Spleen (tissue), 7 donors: ENCODE results near the gene GDPGP1.

Source experiments
- POLR2A ChIP-seq, 3 donors: fragments of 450-650 bp; IDR thresholded peaks; one replicate each; pipeline ENCODE4 v1.5.1; 2017; ENCODE audit warnings: antibody characterized with exemption in 3 of 3, mild to moderate bottlenecking in 1 of 3
- TF ChIP-seq, protein P1 (sequence below), 11 experiments: fragments of 200-600 bp in 7 of 11; fragments of 450-650 bp in 4 of 11; sonication (generic) in 4 of 11; IDR thresholded peaks in 8 of 11; conservative IDR thresholded peaks in 3 of 11; 1 replicate in 7 of 11; 2 replicates in 4 of 11; pipeline versions ENCODE4 v1.4.0 to v1.8.0; 2016 to 2021; ENCODE audit warnings: antibody characterized with exemption in 11 of 11, inconsistent platforms in 4 of 11, mild to moderate bottlenecking in 1 of 11
- donor health status: DM: no; HTN: no; CAD: no; lungs with moderate emphysema.
- donor health status: DM: no; HTN: no; CAD: no.
- donor health status: DM: no; HTN: no; CAD: no.

DNA sequence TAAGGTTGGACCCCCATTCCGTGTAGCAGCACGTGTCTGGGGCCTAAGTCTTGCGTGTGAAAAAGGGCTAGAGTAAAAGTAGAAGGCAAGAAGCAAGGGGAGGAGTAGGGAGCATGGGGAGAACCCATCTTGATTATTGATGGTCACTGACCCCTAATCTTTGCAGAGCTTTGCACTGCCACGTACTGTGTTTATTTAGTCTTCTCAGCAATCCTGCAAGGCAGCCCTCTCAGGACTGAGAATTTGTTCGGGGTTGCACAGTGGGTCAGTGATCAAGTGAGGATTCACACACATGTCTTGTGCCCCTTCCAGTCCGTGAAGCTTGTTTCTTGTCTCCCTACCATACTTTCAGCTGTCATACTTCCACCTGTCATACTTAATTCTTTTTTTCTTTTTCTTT is 25.7 kb upstream of the GDPGP1 start:
- TF ChIP-seq, protein P1, sequence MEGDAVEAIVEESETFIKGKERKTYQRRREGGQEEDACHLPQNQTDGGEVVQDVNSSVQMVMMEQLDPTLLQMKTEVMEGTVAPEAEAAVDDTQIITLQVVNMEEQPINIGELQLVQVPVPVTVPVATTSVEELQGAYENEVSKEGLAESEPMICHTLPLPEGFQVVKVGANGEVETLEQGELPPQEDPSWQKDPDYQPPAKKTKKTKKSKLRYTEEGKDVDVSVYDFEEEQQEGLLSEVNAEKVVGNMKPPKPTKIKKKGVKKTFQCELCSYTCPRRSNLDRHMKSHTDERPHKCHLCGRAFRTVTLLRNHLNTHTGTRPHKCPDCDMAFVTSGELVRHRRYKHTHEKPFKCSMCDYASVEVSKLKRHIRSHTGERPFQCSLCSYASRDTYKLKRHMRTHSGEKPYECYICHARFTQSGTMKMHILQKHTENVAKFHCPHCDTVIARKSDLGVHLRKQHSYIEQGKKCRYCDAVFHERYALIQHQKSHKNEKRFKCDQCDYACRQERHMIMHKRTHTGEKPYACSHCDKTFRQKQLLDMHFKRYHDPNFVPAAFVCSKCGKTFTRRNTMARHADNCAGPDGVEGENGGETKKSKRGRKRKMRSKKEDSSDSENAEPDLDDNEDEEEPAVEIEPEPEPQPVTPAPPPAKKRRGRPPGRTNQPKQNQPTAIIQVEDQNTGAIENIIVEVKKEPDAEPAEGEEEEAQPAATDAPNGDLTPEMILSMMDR (IDR thresholded peaks at IDR 0.05 in 8 of 11, conservative IDR thresholded peaks at IDR 0.05 in 3 of 11), result no peak
- no peak for TF ChIP-seq POLR2A (IDR thresholded peaks at IDR 0.05)
